ENCODE measurements around the gene DOCK9.

Gene DOCK9

GRCh38 chr13:98877936-98878335 lies 99.9 kb downstream of the DOCK9 start:
- no peak for TF ChIP-seq CTCF (conservative IDR thresholded peaks at IDR 0.05; ENCODE audit: control insufficient read depth, insufficient read depth, low read depth, low read length)
- no peak overlapping the region for H3K4me3 ChIP-seq (ENCODE audit: control insufficient read depth, low read depth, low read length)
- no peak for DNase-seq (ENCODE audit: low read depth)

- no peak for TF ChIP-seq CTCF (conservative IDR thresholded peaks at IDR 0.05; ENCODE audit: control insufficient read depth, insufficient read depth, low read depth, low read length)
- H3K4me3 ChIP-seq (ENCODE audit: control insufficient read depth, low read depth, low read length), result no peak overlapping the region
- DNase-seq (ENCODE audit: low read depth), result no peak
Measured at GRCh38 chr13:98877466-98877865, 100.4 kb downstream of the DOCK9 start.

- no peak for DNase-seq (ENCODE audit: low read depth)
- H3K4me3 ChIP-seq (ENCODE audit: control insufficient read depth, low read depth, low read length), result no peak overlapping the region
- TF ChIP-seq CTCF (conservative IDR thresholded peaks at IDR 0.05; ENCODE audit: control insufficient read depth, insufficient read depth, low read depth, low read length), result no peak
Measured at GRCh38 chr13:98875146-98875729, 102.6 kb downstream of the DOCK9 start.

- H3K4me3 ChIP-seq (ENCODE audit: control insufficient read depth, low read depth, low read length), result no peak overlapping the region
- TF ChIP-seq CTCF (conservative IDR thresholded peaks at IDR 0.05; ENCODE audit: control insufficient read depth, insufficient read depth, low read depth, low read length), result no peak
- DNase-seq (ENCODE audit: low read depth), result no peak
Measured at GRCh38 chr13:98874029-98874397, 103.9 kb downstream of the DOCK9 start.

GRCh38 chr13:98873377-98874028 lies 104.4 kb downstream of the DOCK9 start:
- TF ChIP-seq CTCF (conservative IDR thresholded peaks at IDR 0.05; ENCODE audit: control insufficient read depth, insufficient read depth, low read depth, low read length), result no peak
- H3K4me3 ChIP-seq (ENCODE audit: control insufficient read depth, low read depth, low read length), result no peak overlapping the region

GRCh38 chr13:98871727-98872126 lies 106.1 kb downstream of the DOCK9 start:
- no peak for TF ChIP-seq CTCF (conservative IDR thresholded peaks at IDR 0.05; ENCODE audit: control insufficient read depth, insufficient read depth, low read depth, low read length)
- DNase-seq (ENCODE audit: low read depth), result no peak
- no peak overlapping the region for H3K4me3 ChIP-seq (ENCODE audit: control insufficient read depth, low read depth, low read length)

More at GRCh38 chr13:98873377-98874028, 104.4 kb downstream of the DOCK9 start:
- no peak for DNase-seq (ENCODE audit: low read depth)

Data from fibroblast of mammary gland (primary cell).